NCI-H1694 (cell line): ENCODE measurements around the gene CYSRT1.

Experiments used
- DNase-seq: peaks from one replicate; lab custom pipeline; 2025; lab: John Stamatoyannopoulos, UW

Gene CYSRT1

GRCh38 chr9:137224830-137225694 is at the start of gene CYSRT1:
TSS of gene CYSRT1 (plus strand) at chr9:137225174. CDS start at chr9:137225622, 448 bp downstream.
- no peak for DNase-seq

GRCh38 chr9:137175345-137175961 is 49.5 kb upstream of the CYSRT1 start:
- DNase-seq = no peak

GRCh38 chr9:137176302-137177182 is 48.4 kb upstream of the CYSRT1 start:
- DNase-seq = no peak

- no peak for DNase-seq
Observed at GRCh38 chr9:137178201-137178938, 46.6 kb upstream of the CYSRT1 start.

GRCh38 chr9:137178939-137179630 is 45.9 kb upstream of the CYSRT1 start:
- no peak for DNase-seq

GRCh38 chr9:137179761-137180160 is 45.2 kb upstream of the CYSRT1 start:
- no peak for DNase-seq

GRCh38 chr9:137180491-137180890 is 44.5 kb upstream of the CYSRT1 start:
- DNase-seq = no peak

- DNase-seq = no peak
Observed at GRCh38 chr9:137181680-137182079, 43.3 kb upstream of the CYSRT1 start.

GRCh38 chr9:137182836-137183235 is 42.1 kb upstream of the CYSRT1 start:
- DNase-seq = no peak

- DNase-seq = no peak
Observed at GRCh38 chr9:137183980-137184595, 40.9 kb upstream of the CYSRT1 start.

GRCh38 chr9:137184881-137185660 is 39.9 kb upstream of the CYSRT1 start:
- no peak for DNase-seq

- no peak for DNase-seq
Observed at GRCh38 chr9:137185921-137186320, 39.1 kb upstream of the CYSRT1 start.

- no peak for DNase-seq
Observed at GRCh38 chr9:137186385-137186784, 38.6 kb upstream of the CYSRT1 start.

- no peak for DNase-seq
Observed at GRCh38 chr9:137187386-137187785, 37.6 kb upstream of the CYSRT1 start.

- DNase-seq = no peak
Observed at GRCh38 chr9:137188086-137188489, 36.9 kb upstream of the CYSRT1 start.

GRCh38 chr9:137188490-137189296 is 36.3 kb upstream of the CYSRT1 start, which contains the start of the genes ANAPC2 and SSNA1:
TSS of gene ANAPC2 (minus strand) at chr9:137188560. CDS start at chr9:137188532, 28 bp downstream.
TSS of gene SSNA1 (plus strand) at chr9:137188676. CDS start at chr9:137188727, 51 bp downstream.
- peak; percentile 44 for DNase-seq

- no peak for DNase-seq
Observed at GRCh38 chr9:137189297-137190295, 35.4 kb upstream of the CYSRT1 start.
